GM12892 (cell line): ENCODE results near the gene NRL.

ENCODE experiments used
- POLR2A ChIP-seq: IDR thresholded peaks from 2 replicates; pipeline ENCODE4 v1.6.1; 2011; ENCODE audit warnings: low read depth, low read length, control low read depth
- TAF1 ChIP-seq: IDR thresholded peaks from 2 replicates; pipeline ENCODE4 v1.6.1; 2011; ENCODE audit warnings: low read depth, mild to moderate bottlenecking, control low read depth, low read length, borderline replicate concordance

- TF ChIP-seq POLR2A (no peak), TAF1 (no peak)
These were observed 20.8 kb upstream of the NRL start for GRCh38 chr14:24135584-24135833.
